ENCODE results near the gene PAWR. TPM values are rescaled to one million over a fixed set of nuclear protein-coding genes. Genes with fewer than 3 reads are reported as not detected.
A peak's percentile ranks its signal among the peaks of the same experiment; 100 is the strongest.

Gene PAWR
- total RNA-seq = 100 to 1,000 TPM; 110 to 150 TPM
- polyA plus RNA-seq = 10 to 100 TPM; 42.7 to 63.2 TPM
- long read RNA-seq, donor 1, partial matches to known transcripts = 2 of 24 reads
- long read RNA-seq, donor 1, other reads (novel, unspliced or antisense) = 20 of 24 reads
- long read RNA-seq, donor 2, transcript PAWR-210 (4 exons, 1,573 nt) = major isoform, 7 of 55 reads
- long read RNA-seq, donor 2, partial matches to known transcripts = 18 of 55 reads
- long read RNA-seq, donor 2, other reads (novel, unspliced or antisense) = 30 of 55 reads

- Histone ChIP-seq H3K4me1 (ENCODE audit: control insufficient read depth in 1 of 2, insufficient read depth in 2 of 2, low read length in 2 of 2) (peaks cover 0 to 4% of the 10 kb centered on the region in 2 donors), H3K27me3 (ENCODE audit: control insufficient read depth in 1 of 2, insufficient read depth in 2 of 2, low read length in 1 of 2) (no peaks in the 10 kb centered on the region), H3K27ac (ENCODE audit: low read depth in 1 of 2, low read length in 2 of 2) (peak within 1 kb of the TSS; percentile 71 to 96), H3K9me3 (ENCODE audit: control insufficient read depth, low read length) (no peaks in the 10 kb centered on the region), H3K36me3 (ENCODE audit: control insufficient read depth in 1 of 2, insufficient read depth in 2 of 2, low read length in 1 of 2) (no peaks in the 10 kb centered on the region), H3K4me3 (ENCODE audit: low read length in 2 of 2) (peak within 1 kb of the TSS; percentile 96 to 99)
- WGBS, 2 donors = 0% methylated on average over 62 to 107 of the region's 107 CpGs
- ATAC-seq (ENCODE audit: low FRiP score) (peak; percentile 88), DNase-seq (peak; percentile 73 to 90)
- intact Hi-C loops (cut with DNase I) = loop anchor here (5.0 to 10.0 kb wide), 6 partner anchors 46 to 494 kb away; partner anchors contain the start of gene PPP1R12A (in 1 of the 2)
Measured at GRCh38 chr12:79690638-79691510, at the start of gene PAWR. PAWR (minus strand) TSS chr12:79690964; CDS start chr12:79690244, 720 bp downstream.

- no peak for ATAC-seq (ENCODE audit: low FRiP score)
- Histone ChIP-seq H3K27me3 (ENCODE audit: control insufficient read depth in 1 of 2, insufficient read depth in 2 of 2, low read length in 1 of 2) (no peaks in the 10 kb centered on the region), H3K36me3 (ENCODE audit: control insufficient read depth in 1 of 2, insufficient read depth in 2 of 2, low read length in 1 of 2) (no peaks in the 10 kb centered on the region), H3K9me3 (ENCODE audit: control insufficient read depth, low read length) (no peaks in the 10 kb centered on the region), H3K4me3 (ENCODE audit: low read length in 2 of 2) (no peak overlapping the region), H3K4me1 (ENCODE audit: control insufficient read depth in 1 of 2, insufficient read depth in 2 of 2, low read length in 2 of 2) (no peaks in the 10 kb centered on the region), H3K27ac (ENCODE audit: low read depth in 1 of 2, low read length in 2 of 2) (no peak overlapping the region)
- no peak for DNase-seq
- 22 to 29% methylated on average over 4 of the region's 4 CpGs for WGBS, 2 donors
- intact Hi-C loops (cut with DNase I) = loop anchor here (2.0 to 5.0 kb wide), 4 partner anchors 46 to 331 kb away; partner anchors contain the start of gene PAWR (in 1 of the 2)
Measured at GRCh38 chr12:79737875-79738718, 47.3 kb upstream of the PAWR start.

- Histone ChIP-seq H3K27me3 (ENCODE audit: control insufficient read depth in 1 of 2, insufficient read depth in 2 of 2, low read length in 1 of 2) (no peaks in the 10 kb centered on the region), H3K4me3 (ENCODE audit: low read length in 2 of 2) (no peak overlapping the region), H3K4me1 (ENCODE audit: control insufficient read depth in 1 of 2, insufficient read depth in 2 of 2, low read length in 2 of 2) (no peaks in the 10 kb centered on the region), H3K9me3 (ENCODE audit: control insufficient read depth, low read length) (no peaks in the 10 kb centered on the region), H3K27ac (ENCODE audit: low read depth in 1 of 2, low read length in 2 of 2) (no peak overlapping the region), H3K36me3 (ENCODE audit: control insufficient read depth in 1 of 2, insufficient read depth in 2 of 2, low read length in 1 of 2) (no peaks in the 10 kb centered on the region)
- DNase-seq (no peak), ATAC-seq (ENCODE audit: low FRiP score) (no peak)
- intact Hi-C loops (cut with DNase I) = no loop called here
Measured at GRCh38 chr12:79732638-79733037, 41.9 kb upstream of the PAWR start.

GRCh38 chr12:79725987-79726386 is 35.2 kb upstream of the PAWR start:
- H3K9me3 ChIP-seq (ENCODE audit: control insufficient read depth, low read length) = no peaks in the 10 kb centered on the region
- no peak overlapping the region for H3K27ac ChIP-seq (ENCODE audit: low read depth in 1 of 2, low read length in 2 of 2)
- intact Hi-C loops (cut with DNase I) = no loop called here
- H3K27me3 ChIP-seq (ENCODE audit: control insufficient read depth in 1 of 2, insufficient read depth in 2 of 2, low read length in 1 of 2) = no peaks in the 10 kb centered on the region
- ATAC-seq (ENCODE audit: low FRiP score) = no peak
- H3K36me3 ChIP-seq (ENCODE audit: control insufficient read depth in 1 of 2, insufficient read depth in 2 of 2, low read length in 1 of 2) = peaks cover 0 to 2% of the 10 kb centered on the region in 2 donors
- no peak overlapping the region for H3K4me3 ChIP-seq (ENCODE audit: low read length in 2 of 2)
- no peaks in the 10 kb centered on the region for H3K4me1 ChIP-seq (ENCODE audit: control insufficient read depth in 1 of 2, insufficient read depth in 2 of 2, low read length in 2 of 2)
- DNase-seq = no peak
- WGBS, 2 donors = 80 to 88% methylated on average over 1 of the region's 1 CpG

GRCh38 chr12:79717006-79717405 is 26.2 kb upstream of the PAWR start:
- intact Hi-C loops (cut with DNase I) = no loop called here
- DNase-seq = no peak
- no peak overlapping the region for H3K4me3 ChIP-seq (ENCODE audit: low read length in 2 of 2)
- no peak for ATAC-seq (ENCODE audit: low FRiP score)
- H3K9me3 ChIP-seq (ENCODE audit: control insufficient read depth, low read length) = no peaks in the 10 kb centered on the region
- no peak overlapping the region for H3K27ac ChIP-seq (ENCODE audit: low read depth in 1 of 2, low read length in 2 of 2)
- H3K27me3 ChIP-seq (ENCODE audit: control insufficient read depth in 1 of 2, insufficient read depth in 2 of 2, low read length in 1 of 2) = no peaks in the 10 kb centered on the region
- WGBS, 2 donors = 92 to 93% methylated on average over 4 of the region's 4 CpGs
- no peaks in the 10 kb centered on the region for H3K4me1 ChIP-seq (ENCODE audit: control insufficient read depth in 1 of 2, insufficient read depth in 2 of 2, low read length in 2 of 2)
- no peaks in the 10 kb centered on the region for H3K36me3 ChIP-seq (ENCODE audit: control insufficient read depth in 1 of 2, insufficient read depth in 2 of 2, low read length in 1 of 2)

GRCh38 chr12:79715308-79715707 is 24.5 kb upstream of the PAWR start:
- Histone ChIP-seq H3K27ac (ENCODE audit: low read depth in 1 of 2, low read length in 2 of 2) (no peak overlapping the region), H3K36me3 (ENCODE audit: control insufficient read depth in 1 of 2, insufficient read depth in 2 of 2, low read length in 1 of 2) (no peaks in the 10 kb centered on the region), H3K4me1 (ENCODE audit: control insufficient read depth in 1 of 2, insufficient read depth in 2 of 2, low read length in 2 of 2) (no peaks in the 10 kb centered on the region), H3K4me3 (ENCODE audit: low read length in 2 of 2) (no peak overlapping the region), H3K9me3 (ENCODE audit: control insufficient read depth, low read length) (peaks cover 1% of the 10 kb centered on the region), H3K27me3 (ENCODE audit: control insufficient read depth in 1 of 2, insufficient read depth in 2 of 2, low read length in 1 of 2) (no peaks in the 10 kb centered on the region)
- ATAC-seq (ENCODE audit: low FRiP score) (no peak), DNase-seq (no peak)
- intact Hi-C loops (cut with DNase I) = no loop called here
- 97 to 99% methylated on average over 3 of the region's 3 CpGs for WGBS, 2 donors

- peaks cover 1% of the 10 kb centered on the region for H3K9me3 ChIP-seq (ENCODE audit: control insufficient read depth, low read length)
- no peaks in the 10 kb centered on the region for H3K36me3 ChIP-seq (ENCODE audit: control insufficient read depth in 1 of 2, insufficient read depth in 2 of 2, low read length in 1 of 2)
- H3K27me3 ChIP-seq (ENCODE audit: control insufficient read depth in 1 of 2, insufficient read depth in 2 of 2, low read length in 1 of 2) = no peaks in the 10 kb centered on the region
- ATAC-seq (ENCODE audit: low FRiP score) (no peak), DNase-seq (no peak)
- no peak overlapping the region for H3K4me3 ChIP-seq (ENCODE audit: low read length in 2 of 2)
- no peaks in the 10 kb centered on the region for H3K4me1 ChIP-seq (ENCODE audit: control insufficient read depth in 1 of 2, insufficient read depth in 2 of 2, low read length in 2 of 2)
- WGBS, 2 donors = 55 to 69% methylated on average over 43 to 50 of the region's 50 CpGs
- intact Hi-C loops (cut with DNase I) = no loop called here
- H3K27ac ChIP-seq (ENCODE audit: low read depth in 1 of 2, low read length in 2 of 2) = no peak overlapping the region
Measured at GRCh38 chr12:79710707-79711483, 20.1 kb upstream of the PAWR start.

GRCh38 chr12:79707830-79708229 is 17.1 kb upstream of the PAWR start:
- H3K27me3 ChIP-seq (ENCODE audit: control insufficient read depth in 1 of 2, insufficient read depth in 2 of 2, low read length in 1 of 2) = no peaks in the 10 kb centered on the region
- DNase-seq (no peak), ATAC-seq (ENCODE audit: low FRiP score) (no peak)
- intact Hi-C loops (cut with DNase I) = no loop called here
- no peak overlapping the region for H3K27ac ChIP-seq (ENCODE audit: low read depth in 1 of 2, low read length in 2 of 2)
- peaks cover 1% of the 10 kb centered on the region for H3K9me3 ChIP-seq (ENCODE audit: control insufficient read depth, low read length)
- no peaks in the 10 kb centered on the region for H3K4me1 ChIP-seq (ENCODE audit: control insufficient read depth in 1 of 2, insufficient read depth in 2 of 2, low read length in 2 of 2)
- no peaks in the 10 kb centered on the region for H3K36me3 ChIP-seq (ENCODE audit: control insufficient read depth in 1 of 2, insufficient read depth in 2 of 2, low read length in 1 of 2)
- 79 to 88% methylated on average over 3 of the region's 3 CpGs for WGBS, 2 donors
- H3K4me3 ChIP-seq (ENCODE audit: low read length in 2 of 2) = no peak overlapping the region
